Stimulated activated CD4-positive, alpha-beta T cell treated with anti-CD3 and anti-CD28 coated beads, Interleukin-4, amount 100 ng/mL, for 4 hours (primary cell): ENCODE data around the gene CYP19A1.

Source experiments
- DNase-seq, 2 experiments: peaks; one replicate each; pipeline ENCODE4 v3.0.0-alpha.2; 2020

The CYP19A1 gene

GRCh38 chr15:51172193-51172592 lies 166.2 kb downstream of the CYP19A1 start:
- DNase-seq = no peak

GRCh38 chr15:51171634-51171932 lies 166.8 kb downstream of the CYP19A1 start:
- DNase-seq = no peak

- DNase-seq = no peak
Measured at GRCh38 chr15:51170882-51171633, 167.3 kb downstream of the CYP19A1 start.

GRCh38 chr15:51168700-51169099 lies 169.7 kb downstream of the CYP19A1 start:
- DNase-seq = no peak

GRCh38 chr15:51163843-51164242 lies 174.6 kb downstream of the CYP19A1 start:
- DNase-seq = no peak

- peak; percentile 33 to 49 for DNase-seq
Measured at GRCh38 chr15:51162865-51163762, 175.3 kb downstream of the CYP19A1 start.

- DNase-seq = no peak
Measured at GRCh38 chr15:51161491-51162220, 176.7 kb downstream of the CYP19A1 start.

- no peak for DNase-seq
Measured at GRCh38 chr15:51160484-51160883, 177.9 kb downstream of the CYP19A1 start.
